Right lobe of liver (tissue), 4 donors: Measurements from ENCODE around the gene TWF2.

Experiments
- CTCF ChIP-seq, 4 donors: fragments of 200-600 bp in 3 of 4; fragments of 450-650 bp in 1 of 4; IDR thresholded peaks; one replicate each; pipeline versions ENCODE4 v1.5.1 to v1.8.0; 2016 to 2022; ENCODE audit warnings: antibody characterized with exemption in 4 of 4, mild to moderate bottlenecking in 2 of 4
- POLR2A ChIP-seq: fragments of 450-650 bp; IDR thresholded peaks from one replicate; pipeline ENCODE4 v1.6.1; 2017; ENCODE audit warnings: antibody characterized with exemption, mild to moderate bottlenecking
- donor health status: DM: no; HTN: no; CAD: no.
- donor health status: DM: no; HTN: no; CAD: no.
- donor health status: DM: no; HTN: yes; CAD: no.

GRCh38 chr3:52238193-52238760, 681 bp downstream of the TWF2 start:
- no peak for TF ChIP-seq CTCF (IDR thresholded peaks at IDR 0.05)
- TF ChIP-seq POLR2A = no peak
